HG02885 (cell line): Measurements from ENCODE around the gene ULK1.

ENCODE experiments used
- ATAC-seq: cut with Tn5 transposase; IDR thresholded peaks from one replicate; pipeline ENCODE4 v1.9.1; 2021; ENCODE audit warnings: mild to moderate bottlenecking; ENCODE audit not compliant: unreplicated experiment, poor library complexity

Gene ULK1

GRCh38 chr12:131918311-131919050 is 24.1 kb downstream of the ULK1 start:
- no peak for ATAC-seq

- ATAC-seq, result no peak
Measured at GRCh38 chr12:131919051-131919347, 24.6 kb downstream of the ULK1 start.

- ATAC-seq, result no peak
Measured at GRCh38 chr12:131919366-131920156, 25.1 kb downstream of the ULK1 start.

DNA sequence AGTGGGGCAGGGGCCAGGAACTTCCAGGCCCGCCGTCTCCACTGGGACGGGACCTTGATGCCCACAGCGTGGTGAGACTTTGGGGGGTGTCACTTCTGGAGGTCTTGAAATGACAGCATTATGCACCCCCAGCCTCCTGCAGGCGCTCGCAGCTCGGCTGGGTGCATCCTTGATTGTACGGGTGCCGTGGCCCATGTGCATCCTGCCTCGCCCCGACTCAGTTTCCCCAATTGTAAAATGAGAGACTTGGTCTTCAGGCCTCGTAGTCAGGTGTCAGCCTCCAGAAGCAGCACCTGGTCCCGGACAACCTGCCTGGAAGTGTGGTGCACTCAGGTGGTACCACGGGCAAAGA is 25.7 kb downstream of the ULK1 start:
- ATAC-seq, result no peak

DNA sequence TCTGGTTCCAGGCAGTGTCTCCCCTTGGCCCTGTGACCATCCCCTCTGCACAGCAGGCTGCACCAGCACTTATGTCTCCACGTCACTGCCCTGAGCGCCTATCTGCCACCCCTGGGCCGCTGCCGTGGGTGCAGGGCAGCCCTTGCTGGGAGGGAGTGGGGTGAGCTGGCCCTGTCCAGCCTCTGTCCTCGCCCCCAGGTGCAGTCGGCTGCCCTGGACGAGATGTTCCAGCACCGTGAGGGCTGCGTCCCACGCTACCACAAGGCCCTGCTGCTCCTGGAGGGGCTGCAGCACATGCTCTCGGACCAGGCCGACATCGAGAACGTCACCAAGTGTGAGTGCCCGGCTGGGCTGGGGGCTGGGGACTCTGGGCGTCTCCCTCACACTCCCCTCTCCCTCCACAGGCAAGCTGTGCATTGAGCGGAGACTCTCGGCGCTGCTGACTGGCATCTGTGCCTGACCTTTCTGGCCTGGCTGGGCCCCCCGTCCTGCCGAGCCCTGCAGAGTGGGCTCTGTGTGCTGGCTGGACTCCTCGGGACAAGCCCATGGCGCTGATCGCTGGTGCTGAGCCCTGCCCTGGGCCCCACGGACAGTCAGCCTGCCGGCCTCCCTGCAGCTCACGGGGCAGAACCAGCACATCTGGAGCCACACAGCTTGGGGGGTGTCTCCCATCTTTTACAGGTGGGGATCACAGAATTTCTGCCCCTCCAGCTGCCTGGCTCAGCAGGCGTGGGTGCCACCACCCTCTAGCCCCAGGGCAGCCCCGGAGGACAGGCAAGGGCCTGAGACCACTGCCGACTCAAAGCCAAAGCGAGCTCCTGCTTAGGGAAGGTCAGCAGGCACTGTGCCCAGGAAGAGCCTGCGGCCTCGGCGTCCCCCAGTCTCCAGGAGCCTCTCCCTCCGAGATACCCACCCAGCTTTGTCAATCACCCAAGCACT is 26.7 kb downstream of the ULK1 start:
- ATAC-seq, result no peak

- ATAC-seq, result no peak
Measured at GRCh38 chr12:131921866-131922769, 27.7 kb downstream of the ULK1 start.

- no peak for ATAC-seq
Measured at GRCh38 chr12:131922772-131923171, 28.4 kb downstream of the ULK1 start.

DNA sequence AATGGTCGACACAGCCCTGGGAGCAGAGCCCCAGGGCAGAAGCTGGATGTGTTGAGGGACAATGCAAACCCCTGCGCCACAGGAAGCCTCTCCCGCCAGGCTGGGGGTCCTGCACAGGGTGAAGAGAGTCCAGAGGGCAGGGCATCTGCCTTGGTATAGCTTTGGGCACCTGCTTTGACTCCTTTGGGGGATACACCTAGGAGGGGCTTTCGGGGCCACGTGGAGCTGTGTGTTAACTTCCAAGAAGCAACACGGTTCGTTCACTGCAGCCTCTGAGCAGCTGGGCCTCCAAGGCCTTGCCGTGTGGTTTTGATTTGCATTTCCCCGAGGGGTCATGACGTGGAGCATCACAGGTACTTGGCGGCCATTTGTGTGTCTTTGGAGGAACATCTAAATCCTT is 28.8 kb downstream of the ULK1 start:
- ATAC-seq, result peak; percentile 81

- ATAC-seq, result no peak
Measured at GRCh38 chr12:131927110-131928079, 33.0 kb downstream of the ULK1 start.

DNA sequence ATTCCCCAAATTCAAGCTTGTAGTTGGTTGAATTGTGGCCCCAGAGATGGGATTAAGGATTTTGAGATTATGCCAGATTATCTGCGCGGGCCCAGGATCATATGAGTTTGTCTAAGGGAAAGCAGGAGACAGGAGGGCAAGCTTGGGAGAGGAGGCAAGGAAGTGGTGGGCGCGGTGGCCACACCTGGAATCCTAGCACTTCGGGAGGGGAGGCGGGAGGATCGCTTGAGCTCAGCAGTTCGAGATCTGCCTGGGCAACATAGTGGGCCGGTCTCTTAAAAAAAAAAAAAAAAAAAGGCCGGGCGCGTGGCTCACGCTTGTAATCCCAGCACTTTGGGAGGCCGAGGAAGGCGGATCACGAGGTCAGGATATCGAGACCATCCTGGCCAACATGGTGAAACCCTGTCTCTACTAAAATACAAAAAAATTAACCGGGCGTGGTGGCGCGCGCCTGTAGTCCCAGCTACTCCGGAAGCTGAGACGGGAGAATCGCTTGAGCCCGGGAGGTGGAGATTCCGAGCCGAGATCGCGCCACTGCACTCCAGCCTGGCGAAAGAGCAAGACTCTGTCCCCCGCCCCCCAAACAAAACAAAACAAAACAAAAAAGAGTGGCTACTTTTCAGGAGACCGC is 33.8 kb downstream of the ULK1 start:
- no peak for ATAC-seq

DNA sequence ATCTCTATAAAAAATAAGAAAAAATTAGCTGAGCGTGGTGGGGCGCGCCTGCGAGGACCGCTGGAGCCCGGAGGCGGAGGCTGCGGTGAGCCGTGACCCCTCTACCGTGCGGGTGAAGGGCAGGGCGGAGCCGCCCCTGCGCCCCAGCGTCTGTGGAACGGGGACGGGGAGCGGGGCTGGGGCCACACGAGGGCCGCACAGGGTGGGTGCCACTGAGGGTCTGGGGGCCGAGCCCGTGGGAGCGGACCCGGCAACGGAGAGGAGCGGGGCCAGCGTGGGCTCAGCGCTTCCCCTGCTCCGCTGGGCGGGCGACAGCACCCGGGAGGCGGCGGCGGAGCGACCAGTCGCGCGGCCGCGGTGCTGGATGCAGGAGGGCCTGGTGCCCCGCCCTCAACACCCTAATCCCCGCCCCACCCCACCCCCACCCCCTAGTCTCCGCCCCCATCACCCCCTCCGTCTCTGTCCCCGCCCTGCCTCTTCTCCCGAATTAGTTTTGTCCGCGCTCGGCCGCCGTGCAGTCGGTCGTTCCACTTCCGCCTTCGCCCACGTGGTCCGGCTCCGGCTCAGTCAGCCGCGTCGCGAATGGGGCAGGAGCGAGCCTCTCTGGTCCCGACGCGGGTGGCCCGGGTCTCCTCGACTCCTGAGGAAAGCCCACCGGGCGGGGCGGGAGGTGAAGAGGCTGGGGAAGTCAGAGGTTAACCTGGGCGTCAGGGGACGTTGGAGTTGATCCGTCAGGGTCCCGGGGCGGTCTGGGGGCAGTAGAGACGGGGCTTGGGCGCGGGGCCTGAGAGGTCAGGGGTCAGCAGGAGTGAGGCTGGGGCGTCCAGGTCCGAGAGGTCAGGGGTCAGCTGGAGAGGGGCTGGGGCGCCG is 34.5 kb downstream of the ULK1 start, which contains the start of gene PUS1:
TSS of gene PUS1 (plus strand) at position 566 of the 870 bp plus-strand sequence. CDS start 447 bp downstream, outside the sequence.
- ATAC-seq, result peak; percentile 68

- ATAC-seq, result peak; percentile 22
Measured at GRCh38 chr12:131929581-131930456, 35.4 kb downstream of the ULK1 start.

DNA sequence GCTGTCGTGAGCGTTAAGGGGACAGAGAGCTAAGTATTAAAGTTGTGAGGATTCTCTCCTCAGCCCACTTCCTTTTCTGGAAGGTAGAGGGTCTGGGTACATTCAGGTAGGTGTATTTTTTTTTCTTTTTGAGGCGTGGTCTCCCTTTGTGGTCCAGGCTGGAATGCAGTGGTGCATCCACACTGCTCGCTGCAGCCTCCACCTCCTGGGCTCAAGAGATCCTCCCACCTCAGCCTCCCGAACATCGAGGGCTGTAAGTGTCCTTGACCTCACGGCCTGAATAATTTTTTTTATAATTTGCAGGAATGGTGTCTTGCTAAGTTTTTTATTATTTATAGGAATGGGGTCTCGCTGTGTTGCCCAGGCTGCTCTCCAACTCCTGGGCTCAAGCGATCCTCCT is 36.1 kb downstream of the ULK1 start:
- no peak for ATAC-seq

GRCh38 chr12:131933387-131933786 is 39.0 kb downstream of the ULK1 start:
- ATAC-seq, result no peak

DNA sequence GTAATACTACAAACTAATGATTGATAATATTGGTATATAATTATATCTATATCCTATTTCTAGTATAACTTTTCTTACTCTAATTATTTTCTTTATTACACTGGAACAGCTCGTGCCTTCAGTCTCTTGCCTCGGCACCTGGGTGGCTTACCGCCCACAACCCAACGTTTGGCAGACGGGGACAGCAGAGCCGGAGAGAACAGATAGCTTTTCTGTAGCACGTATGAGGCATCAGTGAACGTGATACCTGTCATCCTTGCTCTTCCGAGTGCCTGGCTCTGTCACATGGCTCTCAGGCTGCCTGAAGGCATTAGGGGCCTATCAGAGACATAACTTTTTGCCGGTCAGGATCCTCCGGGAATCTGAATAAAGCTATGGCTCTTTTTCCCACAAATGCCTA is 40.1 kb downstream of the ULK1 start:
- no peak for ATAC-seq

- no peak for ATAC-seq
Measured at GRCh38 chr12:131938082-131938481, 43.7 kb downstream of the ULK1 start.
